Activated CD8-positive, alpha-beta memory T cell treated with anti-CD3 and anti-CD28 coated beads, Interleukin-2, amount 50 U/mL, for 24 hours (primary cell): ENCODE measurements around the gene OR6M1.

Source experiments
- DNase-seq: peaks from one replicate; pipeline ENCODE4 v3.0.0-alpha.2; 2020; ENCODE audit errors: extremely low read depth

Gene OR6M1

DNA sequence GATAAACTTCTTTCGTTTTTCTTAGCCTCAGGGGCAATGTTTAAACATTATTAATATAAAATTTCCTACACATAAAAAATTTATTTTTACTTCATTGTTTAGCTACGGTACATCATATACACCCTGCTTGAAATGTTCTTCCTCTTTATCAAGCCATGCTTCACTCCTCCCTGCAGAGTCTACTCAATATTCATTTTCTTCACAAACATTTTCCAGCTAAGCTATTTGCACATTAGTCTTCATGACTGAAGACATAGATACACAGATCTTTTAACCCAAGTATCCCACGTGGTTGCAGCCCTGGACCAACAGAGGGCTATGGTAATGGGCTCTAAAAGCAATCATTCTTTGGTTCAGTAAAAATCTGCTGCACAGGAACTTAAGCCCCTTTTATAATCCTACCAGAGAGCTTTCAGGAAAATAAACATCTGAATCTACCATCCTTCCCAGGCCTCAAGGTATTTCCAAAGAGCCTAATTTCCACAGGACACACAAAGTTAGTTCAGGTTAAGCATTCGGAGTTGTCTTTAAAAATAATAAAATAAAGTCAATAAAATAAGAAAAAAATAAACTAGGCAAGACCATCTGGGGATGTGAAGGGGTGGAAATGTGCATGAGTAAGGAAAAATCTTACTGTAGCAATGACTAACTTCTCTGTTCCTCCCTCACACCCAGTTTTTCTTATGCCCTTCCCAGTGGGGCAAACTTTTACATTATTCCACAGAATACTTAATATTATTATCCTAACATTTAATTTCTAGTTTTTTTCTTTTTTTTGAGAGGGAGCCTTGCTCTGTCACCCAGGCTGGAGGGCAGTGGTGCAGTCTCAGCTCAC, 30.2 kb downstream of the OR6M1 start:
- DNase-seq, result no peak

DNA sequence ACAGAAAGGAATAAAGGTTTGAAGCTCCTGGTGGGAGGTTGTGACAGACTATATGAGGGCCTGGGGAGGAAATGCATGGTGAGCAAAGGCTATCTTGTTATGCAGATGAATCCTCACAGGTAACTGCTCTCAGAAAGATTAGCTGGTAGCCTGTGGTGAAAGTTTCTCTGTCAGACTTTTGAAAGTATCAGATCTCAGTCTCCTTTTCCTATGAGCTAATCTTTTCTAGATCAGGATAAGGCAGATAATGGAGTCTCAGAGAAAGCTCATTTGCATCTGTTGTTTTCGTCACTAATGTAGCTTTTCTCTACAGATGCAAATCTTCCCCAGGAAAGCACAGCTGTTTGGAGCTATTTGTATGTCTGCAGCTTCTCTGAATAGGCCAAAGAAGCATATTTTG, 30.9 kb downstream of the OR6M1 start:
- no peak for DNase-seq

GRCh38 chr11:123773959-123774358, 32.2 kb downstream of the OR6M1 start:
- no peak for DNase-seq

DNA sequence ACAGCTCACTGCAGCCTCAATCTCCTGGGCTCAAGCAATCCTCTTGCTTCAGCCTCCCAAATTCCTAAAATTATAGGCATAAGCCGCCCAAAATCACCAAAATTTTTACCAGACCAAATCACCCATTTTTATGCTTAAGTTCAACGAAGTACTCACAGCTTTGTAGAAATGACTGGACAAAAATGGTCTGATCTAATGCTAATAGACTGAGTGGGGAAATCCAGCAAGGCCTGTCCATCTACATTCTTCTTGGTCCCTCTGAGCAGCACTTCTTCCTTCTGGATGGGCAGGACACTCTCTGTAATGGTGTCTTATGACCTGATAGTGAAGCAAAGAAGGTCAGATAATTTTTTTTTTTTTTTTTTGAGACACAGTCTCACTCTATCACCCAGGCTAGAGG, 33.1 kb downstream of the OR6M1 start:
- DNase-seq, result no peak

- no peak for DNase-seq
These were observed 34.5 kb downstream of the OR6M1 start for GRCh38 chr11:123771664-123772063.

DNA sequence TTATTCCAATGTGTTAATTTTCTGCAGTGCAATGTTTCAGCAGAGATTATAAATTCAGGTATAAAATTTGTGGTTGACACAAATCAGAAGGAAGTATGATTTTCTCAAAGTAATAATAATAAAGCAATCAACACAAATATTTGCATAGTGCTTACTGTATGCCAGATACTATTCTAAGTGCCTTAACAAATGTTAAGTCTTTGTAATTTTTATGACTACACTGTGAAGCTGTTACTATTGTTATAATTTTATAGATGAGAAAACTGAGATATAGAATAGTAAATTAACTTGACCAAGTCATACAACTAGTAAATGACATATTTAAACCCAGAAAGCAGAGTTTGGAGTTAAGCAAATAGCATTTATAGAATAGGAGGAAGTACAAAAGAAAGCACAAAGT, 35.4 kb downstream of the OR6M1 start:
- DNase-seq, result no peak

DNA sequence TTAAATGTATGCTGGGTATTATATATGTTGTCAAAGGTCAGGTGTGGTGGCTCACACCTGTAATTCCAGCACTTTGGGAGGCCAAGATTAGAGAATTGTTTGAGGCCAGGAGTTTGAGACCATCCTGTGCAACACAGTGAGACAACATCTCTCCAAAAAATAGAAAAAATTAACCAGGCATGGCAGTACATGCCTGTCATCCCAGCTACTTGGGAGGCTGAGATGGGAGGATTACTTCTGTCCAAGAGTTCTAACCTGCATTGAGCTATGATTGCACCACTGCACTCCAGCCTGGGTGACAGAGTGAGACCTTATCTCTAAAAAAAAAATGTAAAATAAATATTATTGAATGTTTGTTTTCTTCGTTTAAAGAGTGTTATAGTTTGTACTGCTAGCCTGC, 40.5 kb downstream of the OR6M1 start:
- no peak for DNase-seq

DNA sequence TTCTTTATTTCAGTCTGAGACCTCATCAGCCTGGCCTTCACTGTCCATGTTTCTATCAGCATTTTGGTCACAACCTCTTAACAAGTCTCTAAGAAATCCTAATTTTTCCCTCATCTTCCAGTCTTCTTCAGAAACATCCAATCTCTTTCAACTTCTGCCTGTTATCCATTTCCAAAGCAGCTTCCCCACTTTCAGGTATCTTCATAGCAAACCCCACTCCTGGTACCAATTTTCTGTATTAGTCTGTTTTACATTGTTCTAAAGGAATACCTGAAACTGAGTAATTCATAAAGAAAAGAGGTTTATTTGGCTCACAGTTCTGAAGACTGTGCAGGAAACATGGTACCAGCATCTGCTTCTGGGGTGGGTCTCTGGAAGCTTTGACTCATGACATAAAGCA, 43.7 kb downstream of the OR6M1 start:
- no peak for DNase-seq

GRCh38 chr11:123760894-123761293, 45.3 kb downstream of the OR6M1 start:
- DNase-seq, result no peak

DNA sequence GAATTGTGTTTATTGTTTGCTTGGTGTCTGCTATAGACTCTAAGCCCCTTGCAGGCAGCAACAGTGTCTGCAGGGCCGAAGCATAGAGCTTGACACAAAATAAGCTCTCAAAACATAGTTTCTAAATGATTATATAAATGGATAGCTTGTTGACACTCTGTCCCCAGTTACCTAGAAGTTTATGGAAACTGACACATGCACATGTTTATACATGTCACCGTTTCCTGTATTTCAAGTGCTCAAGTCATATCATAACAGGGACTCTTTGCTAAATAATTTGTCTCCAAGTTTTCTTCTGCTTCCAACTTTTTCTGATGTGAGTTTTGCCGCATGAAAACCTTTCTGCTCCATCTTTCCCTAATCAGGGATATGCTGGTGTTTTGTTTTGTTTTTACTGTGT, 48.2 kb downstream of the OR6M1 start:
- no peak for DNase-seq

- DNase-seq, result no peak
These were observed 50.3 kb downstream of the OR6M1 start for GRCh38 chr11:123755813-123756212.
